Measurements from ENCODE around the gene NXPH4.

The NXPH4 gene

DNA sequence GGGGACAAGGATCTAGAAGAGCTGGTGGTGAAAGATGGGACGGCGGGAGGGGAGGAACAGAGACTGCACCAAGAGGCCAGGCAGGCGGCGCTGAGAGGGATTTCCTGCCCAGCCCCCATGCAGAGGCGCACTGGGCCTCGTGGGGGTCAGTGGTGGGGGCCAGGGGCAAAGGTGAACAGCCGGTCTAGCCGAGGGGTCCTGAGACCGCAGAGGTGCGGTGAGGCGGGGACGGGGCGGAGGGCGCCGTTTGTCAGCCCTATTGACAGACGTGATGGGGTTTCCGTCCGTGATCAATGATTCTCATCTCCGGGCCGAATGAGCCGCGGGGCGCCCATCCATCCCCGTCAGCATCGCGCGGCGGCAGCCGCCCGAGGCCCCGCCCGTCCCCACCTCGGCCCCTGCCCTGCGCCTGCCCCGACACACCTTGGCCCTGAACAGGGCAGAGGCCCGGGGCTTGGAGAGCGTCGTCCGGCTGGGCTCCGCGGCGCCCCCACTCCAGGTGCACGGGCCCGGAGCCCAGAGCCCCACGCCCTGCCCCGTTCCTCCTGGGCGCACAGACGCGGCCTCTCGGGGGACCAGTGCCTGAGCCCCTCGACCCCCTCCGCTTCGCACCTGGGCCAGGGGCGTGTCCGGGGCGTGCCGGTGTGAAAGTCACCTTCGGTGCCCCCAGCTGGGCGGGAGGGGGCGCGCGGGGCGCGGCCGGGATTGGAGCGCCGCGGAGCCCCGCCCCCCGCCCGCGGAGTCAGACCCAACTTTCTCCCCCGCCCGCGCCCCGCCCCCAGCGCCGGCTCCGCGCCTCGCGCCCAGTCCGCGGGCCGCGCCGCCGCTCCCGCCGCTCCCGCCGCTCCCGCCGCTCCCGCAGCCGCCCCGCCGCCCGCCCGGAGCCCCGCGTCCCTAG is at the start of gene NXPH4:
TSS of gene NXPH4 (plus strand) at position 781 of the 898 bp plus-strand sequence. CDS start 176 bp downstream, outside the sequence.
- TF ChIP-seq, protein P1, sequence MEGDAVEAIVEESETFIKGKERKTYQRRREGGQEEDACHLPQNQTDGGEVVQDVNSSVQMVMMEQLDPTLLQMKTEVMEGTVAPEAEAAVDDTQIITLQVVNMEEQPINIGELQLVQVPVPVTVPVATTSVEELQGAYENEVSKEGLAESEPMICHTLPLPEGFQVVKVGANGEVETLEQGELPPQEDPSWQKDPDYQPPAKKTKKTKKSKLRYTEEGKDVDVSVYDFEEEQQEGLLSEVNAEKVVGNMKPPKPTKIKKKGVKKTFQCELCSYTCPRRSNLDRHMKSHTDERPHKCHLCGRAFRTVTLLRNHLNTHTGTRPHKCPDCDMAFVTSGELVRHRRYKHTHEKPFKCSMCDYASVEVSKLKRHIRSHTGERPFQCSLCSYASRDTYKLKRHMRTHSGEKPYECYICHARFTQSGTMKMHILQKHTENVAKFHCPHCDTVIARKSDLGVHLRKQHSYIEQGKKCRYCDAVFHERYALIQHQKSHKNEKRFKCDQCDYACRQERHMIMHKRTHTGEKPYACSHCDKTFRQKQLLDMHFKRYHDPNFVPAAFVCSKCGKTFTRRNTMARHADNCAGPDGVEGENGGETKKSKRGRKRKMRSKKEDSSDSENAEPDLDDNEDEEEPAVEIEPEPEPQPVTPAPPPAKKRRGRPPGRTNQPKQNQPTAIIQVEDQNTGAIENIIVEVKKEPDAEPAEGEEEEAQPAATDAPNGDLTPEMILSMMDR (IDR thresholded peaks at IDR 0.05), result peak; percentile 24; the same call in 1 of the 2 replicates
- TF ChIP-seq ZFX (IDR thresholded peaks at IDR 0.05; ENCODE audit: borderline replicate concordance), result no peak
- peak within 1 kb of the TSS; percentile 70 for H3K27ac ChIP-seq

GRCh38 chr12:57166971-57167371 is 49.6 kb upstream of the NXPH4 start:
- no peak for TF ChIP-seq ZFX (IDR thresholded peaks at IDR 0.05; ENCODE audit: borderline replicate concordance)
- TF ChIP-seq, protein P1 (IDR thresholded peaks at IDR 0.05), result no peak
- H3K27ac ChIP-seq, result no peak overlapping the region

GRCh38 chr12:57168058-57168457 is 48.5 kb upstream of the NXPH4 start:
- TF ChIP-seq, protein P1 (IDR thresholded peaks at IDR 0.05), result no peak
- TF ChIP-seq ZFX (IDR thresholded peaks at IDR 0.05; ENCODE audit: borderline replicate concordance), result no peak
- no peak overlapping the region for H3K27ac ChIP-seq

DNA sequence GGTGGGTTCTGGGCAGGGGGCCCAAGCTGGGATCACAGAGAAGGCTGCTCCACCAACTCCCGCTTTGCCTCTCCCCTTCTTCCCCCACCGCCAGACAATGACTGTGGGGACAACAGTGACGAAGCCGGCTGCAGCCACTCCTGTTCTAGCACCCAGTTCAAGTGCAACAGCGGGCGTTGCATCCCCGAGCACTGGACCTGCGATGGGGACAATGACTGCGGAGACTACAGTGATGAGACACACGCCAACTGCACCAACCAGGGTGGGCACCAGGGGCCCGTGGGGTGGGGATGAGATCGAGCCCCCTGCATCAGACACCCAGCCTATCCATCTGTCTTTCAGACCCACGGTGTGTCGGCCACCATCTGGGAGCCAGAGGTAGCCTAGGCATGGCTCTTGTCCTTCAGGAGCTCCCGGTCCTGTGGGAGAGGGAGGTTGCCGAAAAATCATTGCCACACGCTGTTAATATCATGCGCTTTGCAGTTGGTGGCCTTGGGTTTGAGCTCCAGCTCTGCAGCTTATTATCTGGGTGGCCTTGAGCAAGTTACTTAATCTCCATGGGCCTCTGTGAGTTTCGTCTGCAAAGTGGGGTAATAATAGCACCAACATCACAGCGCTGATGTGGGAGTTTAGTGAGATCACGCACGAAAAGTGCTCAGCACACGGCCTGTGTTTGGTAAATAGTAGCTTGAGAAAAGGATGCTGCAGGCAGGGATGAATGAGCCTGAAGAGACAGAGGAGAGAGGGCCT is 47.4 kb upstream of the NXPH4 start:
- no peak overlapping the region for H3K27ac ChIP-seq
- TF ChIP-seq, protein P1 (IDR thresholded peaks at IDR 0.05), result no peak
- TF ChIP-seq ZFX (IDR thresholded peaks at IDR 0.05; ENCODE audit: borderline replicate concordance), result no peak

DNA sequence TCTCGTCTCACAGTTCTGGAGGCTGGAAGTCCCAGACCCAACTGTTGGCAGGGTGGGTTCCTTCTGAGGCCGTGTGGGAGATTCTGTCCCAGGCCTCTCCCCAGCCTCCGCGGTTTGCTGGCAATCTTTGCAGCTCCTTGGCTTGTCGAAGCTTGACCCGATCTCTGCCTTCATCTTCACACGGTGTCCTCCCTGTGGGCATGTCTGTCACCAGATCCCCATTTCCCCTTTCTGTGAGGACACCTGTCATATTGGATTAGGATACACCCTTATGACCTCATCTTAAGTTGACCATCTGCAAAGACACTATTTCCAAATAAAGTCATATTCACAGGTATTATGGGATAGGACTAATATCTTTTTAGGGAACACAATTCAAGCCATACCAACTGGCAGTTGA is 46.6 kb upstream of the NXPH4 start:
- no peak overlapping the region for H3K27ac ChIP-seq
- TF ChIP-seq, protein P1 (IDR thresholded peaks at IDR 0.05), result no peak
- TF ChIP-seq ZFX (IDR thresholded peaks at IDR 0.05; ENCODE audit: borderline replicate concordance), result no peak

DNA sequence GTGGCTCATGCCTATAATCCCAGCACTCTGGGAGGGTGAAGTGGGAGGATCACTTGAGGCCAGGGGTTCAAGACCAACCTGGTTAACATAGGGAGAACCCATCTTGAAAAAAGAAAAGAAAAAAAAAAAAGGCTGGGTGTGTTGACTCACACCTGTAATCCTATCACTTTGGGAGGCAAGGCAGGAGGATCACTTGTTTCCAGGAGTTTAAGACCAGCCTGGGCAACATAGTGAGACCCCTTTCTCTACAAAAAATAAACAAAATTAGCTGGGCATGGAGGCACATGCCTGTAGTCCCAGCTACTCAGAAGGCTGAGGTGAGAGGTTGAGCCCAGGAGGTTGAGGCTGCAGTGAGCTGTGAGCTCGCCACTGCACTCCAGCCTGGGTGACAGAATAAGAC is 46.2 kb upstream of the NXPH4 start:
- H3K27ac ChIP-seq, result no peak overlapping the region
- TF ChIP-seq, protein P1 (IDR thresholded peaks at IDR 0.05), result no peak
- TF ChIP-seq ZFX (IDR thresholded peaks at IDR 0.05; ENCODE audit: borderline replicate concordance), result no peak
